Stomach (tissue), 4 donors: Measurements from ENCODE around the gene ZNF649.

Source experiments
- CTCF ChIP-seq, 7 experiments: fragments of 450-650 bp in 4 of 7; fragments of 200-600 bp in 3 of 7; sonication (generic) in 3 of 7; IDR thresholded peaks; one replicate each; pipeline ENCODE4 v1.5.1; 2016 to 2019; ENCODE audit warnings: antibody characterized with exemption in 7 of 7, control low read depth in 2 of 7, mild to moderate bottlenecking in 1 of 7
- EP300 ChIP-seq: sonication (generic); formaldehyde crosslinking; IDR thresholded peaks from one replicate; pipeline ENCODE4 v1.6.1; 2017; ENCODE audit warnings: antibody characterized with exemption
- POLR2A ChIP-seq, 4 donors: fragments of 450-650 bp; IDR thresholded peaks; one replicate each; pipeline ENCODE4 v1.6.1; 2016; ENCODE audit warnings: antibody characterized with exemption in 4 of 4, control low read depth in 2 of 4, mild to moderate bottlenecking in 1 of 4, moderate library complexity in 1 of 4

DNA sequence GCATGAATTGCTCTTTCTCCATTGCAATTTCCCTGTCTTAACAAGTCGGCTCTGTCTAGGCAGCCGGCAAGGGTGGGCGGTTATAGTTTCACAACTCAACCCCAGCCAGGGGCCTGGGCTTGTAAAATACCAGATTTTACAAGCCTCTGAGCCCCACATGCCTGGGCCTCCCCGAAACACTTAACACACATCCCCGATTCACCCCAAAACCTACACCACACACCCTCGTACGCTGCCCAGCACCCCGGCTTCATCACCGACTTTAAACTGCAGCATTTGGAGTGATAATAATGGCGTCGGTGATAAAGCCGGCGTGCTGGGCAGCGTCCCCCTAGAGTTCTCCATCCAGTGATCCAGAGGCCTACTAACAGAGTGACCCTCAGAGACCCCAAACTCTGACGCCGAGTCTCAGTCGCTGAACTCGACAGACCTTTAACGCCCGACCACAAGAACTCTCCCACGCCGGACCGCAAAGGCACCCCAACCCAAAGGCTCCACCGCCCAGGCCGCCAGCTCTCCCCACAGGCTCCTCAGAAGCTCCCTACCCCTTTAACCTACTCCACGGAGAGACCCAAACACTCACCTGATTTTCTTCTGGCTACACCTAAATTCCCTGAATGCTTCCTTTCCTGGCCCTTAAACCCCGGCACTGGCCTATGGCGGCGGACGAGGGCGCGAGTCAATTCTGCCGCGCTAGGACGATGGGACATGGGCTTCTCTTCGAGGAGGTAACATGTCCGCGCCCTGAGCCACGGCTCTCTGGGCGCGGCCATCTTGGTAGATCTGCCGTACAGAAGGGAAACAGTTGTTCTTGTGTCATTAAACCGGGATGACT, at the start of gene ZNF649:
- TF ChIP-seq POLR2A (IDR thresholded peaks at IDR 0.05) (no peak), EP300 (no peak), CTCF (IDR thresholded peaks at IDR 0.05) (no peak)
